OCI-LY1 (cell line): Measurements from ENCODE around the gene GAP43.

ENCODE experiments used
- H2AFZ ChIP-seq: fragments of 200-600 bp; sonication (generic), shearing (Covaris generic); 2 replicates; pipeline ENCODE4 v1.6.0; 2014; ENCODE audit warnings: antibody characterized with exemption, mild to moderate bottlenecking, low read length
- H3F3A ChIP-seq: fragments of 200-600 bp; sonication (generic), shearing (Covaris generic); 2 replicates; pipeline ENCODE4 v1.6.0; 2014; ENCODE audit warnings: mild to moderate bottlenecking, antibody characterized with exemption, low read length, moderate library complexity; ENCODE audit not compliant: insufficient read depth
- H3K27ac ChIP-seq: fragments of 200-600 bp; sonication (generic); 2 replicates; pipeline ENCODE4 v1.5.1; 2014; ENCODE audit warnings: low read length, mixed run types, mild to moderate bottlenecking, low read depth; ENCODE audit not compliant: poor library complexity, severe bottlenecking
- H3K27me3 ChIP-seq: fragments of 200-600 bp; sonication (generic); 2 replicates; pipeline ENCODE4 v1.6.0; 2014; ENCODE audit warnings: antibody characterized with exemption, mild to moderate bottlenecking, low read length, moderate library complexity; ENCODE audit not compliant: insufficient read depth
- H3K36me3 ChIP-seq: fragments of 200-600 bp; sonication (generic); 2 replicates; pipeline ENCODE4 v1.6.1; 2014; ENCODE audit warnings: mild to moderate bottlenecking, antibody characterized with exemption, low read length, moderate library complexity, mixed read lengths; ENCODE audit not compliant: insufficient read depth
- H3K4me1 ChIP-seq: fragments of 200-600 bp; sonication (generic); 2 replicates; pipeline ENCODE4 v1.5.1; 2014; ENCODE audit warnings: mild to moderate bottlenecking, low read length, moderate library complexity; ENCODE audit not compliant: insufficient read depth, severe bottlenecking
- H3K4me2 ChIP-seq: fragments of 200-600 bp; sonication (generic), shearing (Covaris generic); 2 replicates; pipeline ENCODE4 v1.6.1; 2014; ENCODE audit warnings: low read length
- H3K4me3 ChIP-seq: fragments of 200-600 bp; sonication (generic); 2 replicates; pipeline ENCODE4 v1.5.1; 2014; ENCODE audit warnings: low read length, low read depth, mild to moderate bottlenecking, mixed read lengths; ENCODE audit not compliant: poor library complexity, severe bottlenecking
- H3K79me2 ChIP-seq: fragments of 200-600 bp; shearing (Covaris generic); 2 replicates; pipeline ENCODE4 v1.6.1; 2016; ENCODE audit warnings: mixed run types, low read length, mixed read lengths; ENCODE audit not compliant: insufficient read depth
- H3K9ac ChIP-seq: fragments of 200-600 bp; sonication (generic), shearing (Covaris generic); 2 replicates; pipeline ENCODE4 v1.6.1; 2014; ENCODE audit warnings: mild to moderate bottlenecking, low read length, mixed read lengths
- H3K9me2 ChIP-seq: fragments of 200-600 bp; sonication (generic), shearing (Covaris generic); 2 replicates; pipeline ENCODE4 v1.6.1; 2014; ENCODE audit warnings: low read depth, mild to moderate bottlenecking, low read length, mixed read lengths
- H3K9me3 ChIP-seq: fragments of 200-600 bp; shearing (Covaris generic); 2 replicates; pipeline ENCODE4 v1.6.1; 2014; ENCODE audit warnings: low read length, mixed read lengths
- H4K20me1 ChIP-seq: fragments of 200-600 bp; sonication (generic), shearing (Covaris generic); 2 replicates; pipeline ENCODE4 v1.6.0; 2016; ENCODE audit warnings: mild to moderate bottlenecking, low read length; ENCODE audit not compliant: insufficient read depth
- EZH2 ChIP-seq: fragments of 200-600 bp; sonication (generic), shearing (Covaris generic); IDR thresholded peaks from 2 replicates; pipeline ENCODE4 v1.8.0; 2017; ENCODE audit warnings: borderline replicate concordance, mixed run types, mild to moderate bottlenecking, antibody characterized with exemption, low read length, moderate library complexity, mixed read lengths
- TF ChIP-seq, protein P1 (sequence below): fragments of 200-600 bp; sonication (generic), shearing (Covaris generic); IDR thresholded peaks from 2 replicates; pipeline ENCODE4 v1.5.1; 2017; ENCODE audit warnings: mild to moderate bottlenecking, antibody characterized with exemption, low read length, moderate library complexity, mixed read lengths

Gene GAP43, protein sequence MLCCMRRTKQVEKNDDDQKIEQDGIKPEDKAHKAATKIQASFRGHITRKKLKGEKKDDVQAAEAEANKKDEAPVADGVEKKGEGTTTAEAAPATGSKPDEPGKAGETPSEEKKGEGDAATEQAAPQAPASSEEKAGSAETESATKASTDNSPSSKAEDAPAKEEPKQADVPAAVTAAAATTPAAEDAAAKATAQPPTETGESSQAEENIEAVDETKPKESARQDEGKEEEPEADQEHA

GRCh38 chr3:115623044-115623868 lies at the start of gene GAP43:
TSS of gene GAP43 (plus strand) at chr3:115623510. CDS start at chr3:115623690, 180 bp downstream.
- Histone ChIP-seq H3K9me2 (no peaks in the 10 kb centered on the region), H3K27ac (no peak within 1 kb of the TSS), H3K9ac (no peak within 1 kb of the TSS), H3K4me2 (no peak within 1 kb of the TSS), H3K4me3 (no peak within 1 kb of the TSS), H3K4me1 (no peaks in the 10 kb centered on the region), H4K20me1 (no peaks in the 10 kb centered on the region), H3F3A (no peaks in the 10 kb centered on the region), H3K27me3 (no peaks in the 10 kb centered on the region), H3K9me3 (no peaks in the 10 kb centered on the region), H2AFZ (no peak within 1 kb of the TSS), H3K79me2 (no peaks in the 10 kb centered on the region), H3K36me3 (no peaks in the 10 kb centered on the region)
- TF ChIP-seq EZH2, result no peak
- TF ChIP-seq, protein P1, sequence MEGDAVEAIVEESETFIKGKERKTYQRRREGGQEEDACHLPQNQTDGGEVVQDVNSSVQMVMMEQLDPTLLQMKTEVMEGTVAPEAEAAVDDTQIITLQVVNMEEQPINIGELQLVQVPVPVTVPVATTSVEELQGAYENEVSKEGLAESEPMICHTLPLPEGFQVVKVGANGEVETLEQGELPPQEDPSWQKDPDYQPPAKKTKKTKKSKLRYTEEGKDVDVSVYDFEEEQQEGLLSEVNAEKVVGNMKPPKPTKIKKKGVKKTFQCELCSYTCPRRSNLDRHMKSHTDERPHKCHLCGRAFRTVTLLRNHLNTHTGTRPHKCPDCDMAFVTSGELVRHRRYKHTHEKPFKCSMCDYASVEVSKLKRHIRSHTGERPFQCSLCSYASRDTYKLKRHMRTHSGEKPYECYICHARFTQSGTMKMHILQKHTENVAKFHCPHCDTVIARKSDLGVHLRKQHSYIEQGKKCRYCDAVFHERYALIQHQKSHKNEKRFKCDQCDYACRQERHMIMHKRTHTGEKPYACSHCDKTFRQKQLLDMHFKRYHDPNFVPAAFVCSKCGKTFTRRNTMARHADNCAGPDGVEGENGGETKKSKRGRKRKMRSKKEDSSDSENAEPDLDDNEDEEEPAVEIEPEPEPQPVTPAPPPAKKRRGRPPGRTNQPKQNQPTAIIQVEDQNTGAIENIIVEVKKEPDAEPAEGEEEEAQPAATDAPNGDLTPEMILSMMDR, result no peak

GRCh38 chr3:115576325-115576875 lies 46.9 kb upstream of the GAP43 start:
- Histone ChIP-seq H3K9ac (no peak overlapping the region), H3F3A (no peaks in the 10 kb centered on the region), H3K9me3 (no peaks in the 10 kb centered on the region), H3K79me2 (no peaks in the 10 kb centered on the region), H3K9me2 (no peaks in the 10 kb centered on the region), H3K27me3 (no peaks in the 10 kb centered on the region; the same call in 1 of the 2 replicates), H3K4me2 (no peak overlapping the region), H3K27ac (no peak overlapping the region), H3K4me3 (no peak overlapping the region), H3K36me3 (no peaks in the 10 kb centered on the region), H3K4me1 (no peaks in the 10 kb centered on the region), H2AFZ (no peak overlapping the region), H4K20me1 (no peaks in the 10 kb centered on the region)
- TF ChIP-seq, protein P1, result no peak
- no peak for TF ChIP-seq EZH2

GRCh38 chr3:115577000-115577399 lies 46.3 kb upstream of the GAP43 start:
- Histone ChIP-seq H3K79me2 (no peaks in the 10 kb centered on the region), H3K9ac (no peak overlapping the region), H2AFZ (no peak overlapping the region), H3K4me1 (no peaks in the 10 kb centered on the region), H3F3A (no peaks in the 10 kb centered on the region), H3K4me3 (no peak overlapping the region), H3K36me3 (no peaks in the 10 kb centered on the region), H3K27me3 (no peaks in the 10 kb centered on the region), H4K20me1 (no peaks in the 10 kb centered on the region), H3K9me2 (no peaks in the 10 kb centered on the region), H3K9me3 (no peaks in the 10 kb centered on the region), H3K27ac (no peak overlapping the region), H3K4me2 (no peak overlapping the region)
- TF ChIP-seq, protein P1, result no peak
- TF ChIP-seq EZH2, result no peak
